Measurements from ENCODE around the gene LAIR1. TPM values are rescaled to one million over a fixed set of nuclear protein-coding genes. Genes with fewer than 3 reads are reported as not detected.

Gene LAIR1
- total RNA-seq, 6 donors from 2014 or later: 46.5 to 228 (median 111) TPM

DNA sequence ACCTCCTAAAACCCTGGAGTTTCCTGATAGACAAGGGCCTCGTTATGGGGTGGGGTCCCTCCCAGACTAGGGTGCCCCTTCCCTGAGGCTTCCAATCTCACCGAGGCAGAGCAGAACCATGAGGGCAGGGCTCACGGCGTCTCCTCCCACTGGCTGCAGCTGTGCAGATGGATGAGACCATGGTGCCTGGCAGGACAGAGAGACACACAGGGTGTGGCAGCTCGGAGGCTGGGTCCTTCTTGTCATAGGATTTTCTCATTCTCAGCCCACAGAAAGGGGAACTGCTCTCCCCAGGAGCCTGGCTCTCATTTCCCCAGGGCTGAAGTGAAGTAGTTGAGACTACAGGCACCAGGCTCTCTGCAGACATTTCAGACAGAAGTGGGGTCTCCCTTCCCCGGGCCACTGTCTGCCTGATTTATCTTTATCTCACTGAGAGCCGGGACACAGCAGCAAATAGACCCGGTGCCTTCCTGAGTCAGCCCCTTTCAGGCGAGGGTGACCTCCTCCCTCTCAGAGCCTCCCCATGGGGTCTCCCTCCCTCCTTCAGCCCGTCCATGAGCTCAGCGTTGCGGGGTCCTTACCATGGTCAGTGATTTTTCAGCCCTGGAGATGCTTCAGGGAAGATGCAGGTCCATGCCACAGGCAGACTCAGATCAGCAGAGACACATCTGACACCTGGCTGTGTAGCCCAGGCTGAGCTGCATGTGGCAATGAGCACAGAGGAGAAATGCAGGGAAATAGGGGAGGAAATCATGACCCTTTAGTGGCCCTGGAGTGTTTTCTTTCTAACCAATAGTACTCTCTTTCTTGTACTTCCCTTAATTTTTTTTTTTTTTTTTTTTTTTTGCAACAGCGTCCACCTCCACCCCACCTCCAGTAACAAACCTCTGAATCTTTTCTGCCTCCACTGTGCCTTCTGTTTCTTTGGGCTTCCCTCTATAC lies 52.0 kb downstream of the LAIR1 start, which contains the start of gene LILRA5:
Gene LILRA5, minus strand, starts transcription at position 731 of the 942 bp plus-strand sequence. Its CDS starts 147 bp downstream, at position 584.
- Histone ChIP-seq H3K36me3 (no peaks in the 10 kb centered on the region), H3K9me3 (no peaks in the 10 kb centered on the region), H3K27ac (peak within 1 kb of the TSS; percentile 40 to 77 (median 47)), H3K4me3 (peak within 1 kb of the TSS in 2 of 4 donors; percentile 19 to 34), H3K4me1 (peaks cover 0 to 6% (median 2%) of the 10 kb centered on the region in 4 donors), H3K27me3 (no peaks in the 10 kb centered on the region)
- 47 to 54% methylated on average over 7 to 11 of the region's 13 CpGs for WGBS, 2 donors
- ATAC-seq (ENCODE audit: low FRiP score in 2 of 2) (peak; percentile 81 to 88), DNase-seq (peak in 1 of 2 donors; percentile 69)
- TF ChIP-seq POLR2A (IDR thresholded peaks at IDR 0.05): peak in 1 of 4 donors; percentile 26
- TF ChIP-seq EP300 (IDR thresholded peaks at IDR 0.05): no peak

DNA sequence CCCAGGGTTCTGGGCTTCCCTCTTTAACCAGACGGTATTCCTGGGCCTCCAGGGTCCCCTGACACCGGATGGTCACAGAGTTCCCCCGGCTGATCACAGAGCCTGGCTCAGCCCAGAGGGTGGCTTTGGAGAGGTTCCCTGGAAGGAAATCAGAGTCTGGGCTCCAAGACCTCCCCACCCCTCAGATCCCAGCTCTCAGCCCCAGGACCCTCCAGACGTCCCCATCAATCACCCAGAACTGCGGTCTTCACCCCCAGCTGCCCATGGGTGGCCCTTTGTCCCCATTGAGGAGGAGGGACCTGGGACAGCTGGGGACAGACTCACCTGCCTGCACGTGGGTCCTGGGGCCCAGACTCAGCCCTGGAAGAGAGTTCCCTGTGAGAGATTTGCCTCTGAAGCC lies 52.7 kb downstream of the LAIR1 start:
- H3K27ac ChIP-seq: peak overlapping the region; percentile 40 to 77 (median 47)
- 60% methylated on average over 1 to 6 of the region's 6 CpGs for WGBS, 2 donors
- no peaks in the 10 kb centered on the region for H3K36me3 ChIP-seq
- peaks cover 0 to 6% (median 2%) of the 10 kb centered on the region in 4 donors for H3K4me1 ChIP-seq
- no peaks in the 10 kb centered on the region for H3K9me3 ChIP-seq
- peak overlapping the region in 2 of 4 donors; percentile 19 to 34 for H3K4me3 ChIP-seq
- ATAC-seq (ENCODE audit: low FRiP score in 2 of 2) (no peak), DNase-seq (no peak)
- H3K27me3 ChIP-seq: no peaks in the 10 kb centered on the region
- no peak for TF ChIP-seq EP300 (IDR thresholded peaks at IDR 0.05)
- no peak for TF ChIP-seq POLR2AphosphoS5 (IDR thresholded peaks at IDR 0.05)
- no peak for TF ChIP-seq POLR2A (IDR thresholded peaks at IDR 0.05)
- TF ChIP-seq, protein P1, sequence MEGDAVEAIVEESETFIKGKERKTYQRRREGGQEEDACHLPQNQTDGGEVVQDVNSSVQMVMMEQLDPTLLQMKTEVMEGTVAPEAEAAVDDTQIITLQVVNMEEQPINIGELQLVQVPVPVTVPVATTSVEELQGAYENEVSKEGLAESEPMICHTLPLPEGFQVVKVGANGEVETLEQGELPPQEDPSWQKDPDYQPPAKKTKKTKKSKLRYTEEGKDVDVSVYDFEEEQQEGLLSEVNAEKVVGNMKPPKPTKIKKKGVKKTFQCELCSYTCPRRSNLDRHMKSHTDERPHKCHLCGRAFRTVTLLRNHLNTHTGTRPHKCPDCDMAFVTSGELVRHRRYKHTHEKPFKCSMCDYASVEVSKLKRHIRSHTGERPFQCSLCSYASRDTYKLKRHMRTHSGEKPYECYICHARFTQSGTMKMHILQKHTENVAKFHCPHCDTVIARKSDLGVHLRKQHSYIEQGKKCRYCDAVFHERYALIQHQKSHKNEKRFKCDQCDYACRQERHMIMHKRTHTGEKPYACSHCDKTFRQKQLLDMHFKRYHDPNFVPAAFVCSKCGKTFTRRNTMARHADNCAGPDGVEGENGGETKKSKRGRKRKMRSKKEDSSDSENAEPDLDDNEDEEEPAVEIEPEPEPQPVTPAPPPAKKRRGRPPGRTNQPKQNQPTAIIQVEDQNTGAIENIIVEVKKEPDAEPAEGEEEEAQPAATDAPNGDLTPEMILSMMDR (IDR thresholded peaks at IDR 0.05): no peak

DNA sequence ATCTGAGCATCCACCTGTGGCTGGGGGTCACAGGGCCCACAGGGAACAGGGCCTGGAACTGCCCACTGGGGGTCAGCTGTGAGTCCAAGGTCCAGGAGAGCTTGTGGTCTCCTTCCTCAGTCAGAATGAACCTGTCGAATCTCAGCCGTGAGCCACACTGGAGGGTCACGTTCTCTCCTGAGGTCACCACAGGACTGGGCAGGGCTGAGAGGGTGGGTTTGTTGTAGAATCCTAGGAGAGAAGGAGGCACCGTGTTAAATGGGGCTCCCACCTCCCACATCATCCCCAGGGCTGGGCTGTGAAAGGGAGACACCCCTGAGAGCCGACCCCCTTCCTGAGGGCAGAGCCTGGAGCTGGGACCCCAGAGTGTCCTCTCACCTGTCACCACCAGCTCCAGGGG lies 53.2 kb downstream of the LAIR1 start:
- ATAC-seq (ENCODE audit: low FRiP score in 2 of 2) (no peak), DNase-seq (no peak)
- H3K27ac ChIP-seq: no peak overlapping the region
- H3K4me1 ChIP-seq: peaks cover 0 to 3% (median under 1%) of the 10 kb centered on the region in 4 donors
- 48 to 80% methylated on average over 1 to 3 of the region's 5 CpGs for WGBS, 2 donors
- no peaks in the 10 kb centered on the region for H3K9me3 ChIP-seq
- no peaks in the 10 kb centered on the region for H3K27me3 ChIP-seq
- TF ChIP-seq, protein P1 (IDR thresholded peaks at IDR 0.05): no peak
- TF ChIP-seq POLR2A (IDR thresholded peaks at IDR 0.05): no peak
- no peaks in the 10 kb centered on the region for H3K36me3 ChIP-seq
- H3K4me3 ChIP-seq: peak overlapping the region in 1 of 4 donors; percentile 34

DNA sequence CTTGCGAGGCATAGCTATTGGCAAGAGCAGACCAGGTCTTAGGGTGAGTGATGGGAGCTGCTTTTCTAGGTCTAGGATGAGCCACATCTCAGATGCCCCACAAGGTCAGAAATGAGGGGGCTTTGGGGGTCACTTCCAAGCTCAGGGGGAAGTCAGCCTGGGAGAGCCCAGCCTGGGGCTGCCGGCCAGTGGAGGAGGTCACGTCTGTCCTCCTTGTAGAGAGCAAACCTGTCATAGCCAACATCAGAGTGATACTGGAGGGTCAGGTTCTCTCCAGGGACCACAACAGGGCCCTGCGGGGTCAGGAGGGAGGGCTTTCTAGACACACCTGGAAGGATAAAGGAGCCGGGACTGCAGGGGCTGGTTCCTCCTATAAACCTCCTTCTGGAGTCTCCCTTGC lies 54.2 kb downstream of the LAIR1 start:
- H3K36me3 ChIP-seq: no peaks in the 10 kb centered on the region
- no peaks in the 10 kb centered on the region for H3K9me3 ChIP-seq
- no peak overlapping the region for H3K27ac ChIP-seq
- no peaks in the 10 kb centered on the region for H3K4me1 ChIP-seq
- DNase-seq (no peak), ATAC-seq (ENCODE audit: low FRiP score in 2 of 2) (no peak)
- H3K4me3 ChIP-seq: no peak overlapping the region
- H3K27me3 ChIP-seq: no peaks in the 10 kb centered on the region
- TF ChIP-seq, protein P1 (IDR thresholded peaks at IDR 0.05): no peak
- no peak for TF ChIP-seq POLR2A (IDR thresholded peaks at IDR 0.05)
- TF ChIP-seq EP300 (IDR thresholded peaks at IDR 0.05): no peak
- no peak for TF ChIP-seq POLR2AphosphoS5 (IDR thresholded peaks at IDR 0.05)
- 75 to 80% methylated on average over 4 to 5 of the region's 5 CpGs for WGBS, 2 donors

DNA sequence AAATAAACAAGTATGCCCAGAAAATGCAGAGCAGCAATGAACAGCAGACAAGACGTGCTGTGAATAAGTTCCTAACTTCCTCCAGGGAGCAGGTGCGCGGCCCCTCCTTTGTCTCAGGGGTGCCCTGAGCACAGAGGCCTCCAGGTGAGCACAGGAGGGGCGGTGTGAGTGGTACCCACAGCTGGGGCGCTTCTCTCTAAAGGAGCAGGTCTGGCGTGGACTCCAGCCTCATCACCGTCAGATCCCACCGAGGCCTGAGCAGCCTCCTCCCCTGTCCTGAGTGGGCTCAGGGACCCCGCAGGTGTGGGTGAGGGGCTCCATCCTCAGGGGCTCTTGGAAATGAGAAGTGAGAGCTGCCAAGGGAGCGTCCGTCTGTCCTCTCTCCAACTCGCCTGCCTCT lies 54.9 kb downstream of the LAIR1 start:
- DNase-seq (no peak), ATAC-seq (ENCODE audit: low FRiP score in 2 of 2) (no peak)
- H3K4me1 ChIP-seq: no peaks in the 10 kb centered on the region
- no peak overlapping the region for H3K4me3 ChIP-seq
- TF ChIP-seq POLR2A (IDR thresholded peaks at IDR 0.05) (no peak), POLR2AphosphoS5 (IDR thresholded peaks at IDR 0.05) (no peak), EP300 (IDR thresholded peaks at IDR 0.05) (no peak)
- TF ChIP-seq, protein P1 (IDR thresholded peaks at IDR 0.05): no peak
- H3K27ac ChIP-seq: no peak overlapping the region
- 73 to 78% methylated on average over 11 to 12 of the region's 12 CpGs for WGBS, 2 donors
- H3K27me3 ChIP-seq: no peaks in the 10 kb centered on the region
- no peaks in the 10 kb centered on the region for H3K36me3 ChIP-seq
- H3K9me3 ChIP-seq: no peaks in the 10 kb centered on the region

Measured in upper lobe of left lung (tissue), 6 donors.